HepG2 (cell line): Measurements from ENCODE around the gene DCAKD. TPM values are rescaled to one million over a fixed set of nuclear protein-coding genes. Genes with fewer than 3 reads are reported as not detected.

Experiments used
- ATF7 ChIP-seq, 2 experiments: fragments of 450-650 bp in 1 of 2; sonication (generic) in 1 of 2; formaldehyde crosslinking in 1 of 2; IDR thresholded peaks; 2 replicates each; pipeline versions ENCODE4 v1.4.0 to v1.6.1; 2016 to 2020; ENCODE audit warnings: antibody characterized with exemption in 1 of 2, mild to moderate bottlenecking in 1 of 2, missing genetic modification reagents in 1 of 2
- HDAC2 ChIP-seq: sonication (generic); formaldehyde crosslinking; IDR thresholded peaks from 2 replicates; pipeline ENCODE4 v1.4.0; 2020; ENCODE audit warnings: missing genetic modification reagents
- HHEX ChIP-seq: IDR thresholded peaks from 2 replicates; pipeline ENCODE4 v1.6.1; 2016; ENCODE audit warnings: control low read depth
- IRF2 ChIP-seq: IDR thresholded peaks from 2 replicates; pipeline ENCODE4 v1.6.1; 2018; ENCODE audit warnings: missing genetic modification reagents, missing compliant biosample characterization
- MZF1 ChIP-seq: sonication (generic); formaldehyde crosslinking; IDR thresholded peaks from 2 replicates; pipeline ENCODE4 v1.8.1; 2023; ENCODE audit warnings: mild to moderate bottlenecking, missing genetic modification reagents, borderline replicate concordance
- PBX2 ChIP-seq: IDR thresholded peaks from 2 replicates; pipeline ENCODE4 v1.6.1; 2016; ENCODE audit warnings: control low read depth
- PHB2 ChIP-seq: fragments of 450-650 bp; IDR thresholded peaks from 2 replicates; pipeline ENCODE4 v1.6.1; 2018; ENCODE audit not compliant: partially characterized antibody
- POGK ChIP-seq: sonication (generic); formaldehyde crosslinking; conservative IDR thresholded peaks from 2 replicates; pipeline ENCODE4 v1.8.0; 2022; ENCODE audit warnings: mild to moderate bottlenecking, moderate library complexity, missing genetic modification reagents
- SPEN ChIP-seq: sonication (generic); formaldehyde crosslinking; IDR thresholded peaks from 2 replicates; pipeline ENCODE4 v1.5.1; 2020; ENCODE audit warnings: low read depth, mild to moderate bottlenecking, missing genetic modification reagents
- ZBTB2 ChIP-seq: sonication (generic); formaldehyde crosslinking; IDR thresholded peaks from 2 replicates; pipeline ENCODE4 v1.8.0; 2022; ENCODE audit warnings: low read depth, missing genetic modification reagents
- ZKSCAN1 ChIP-seq: fragments of 150-350 bp; IDR thresholded peaks from 2 replicates; pipeline ENCODE4 v1.6.1; 2014; ENCODE audit warnings: low read length
- ZNF180 ChIP-seq: sonication (generic); formaldehyde crosslinking; IDR thresholded peaks from 2 replicates; pipeline ENCODE4 v1.4.0; 2020; ENCODE audit warnings: low read depth, missing genetic modification reagents, borderline replicate concordance
- ZNF292 ChIP-seq: sonication (generic); formaldehyde crosslinking; IDR thresholded peaks from 2 replicates; pipeline ENCODE4 v1.8.1; 2022; ENCODE audit warnings: mild to moderate bottlenecking, low read depth, missing genetic modification reagents, borderline replicate concordance
- ZNF33A ChIP-seq: sonication (generic); formaldehyde crosslinking; IDR thresholded peaks from 2 replicates; pipeline ENCODE4 v1.5.1; 2020; ENCODE audit warnings: missing genetic modification reagents, mild to moderate bottlenecking, moderate library complexity, borderline replicate concordance
- ZNF431 ChIP-seq: sonication (generic); formaldehyde crosslinking; IDR thresholded peaks from 2 replicates; pipeline ENCODE4 v1.9.0; 2022; ENCODE audit warnings: missing genetic modification reagents, low read depth, mild to moderate bottlenecking, borderline replicate concordance
- ZNF678 ChIP-seq: sonication (generic); formaldehyde crosslinking; IDR thresholded peaks from 2 replicates; pipeline ENCODE4 v1.4.0; 2020; ENCODE audit warnings: mild to moderate bottlenecking, missing genetic modification reagents
- ZNF850 ChIP-seq: sonication (generic); formaldehyde crosslinking; conservative IDR thresholded peaks from 2 replicates; pipeline ENCODE4 v1.9.0; 2021; ENCODE audit warnings: mild to moderate bottlenecking, missing genetic modification reagents
- polyA plus RNA-seq, 8 experiments: library from polyadenylated mRNA; depleted of rRNA in 3 of 8; stranded (reverse) in 7 of 8; unstranded in 1 of 8; fragments of >200 nt; fragmentation: Illumina TruSeq in 4 of 8; extraction: Trizol in 4 of 8; gene quantifications; 2 replicates each; pipeline versions ENCODE4 v1.2.1 to v1.2.3, GENCODE V29; 2011 to 2016; ENCODE audit warnings: low read depth in 4 of 8, missing spikeins in 1 of 8, mixed read lengths in 1 of 8; ENCODE audit not compliant: insufficient read depth in 1 of 8
- total RNA-seq, 5 experiments: library from RNA; depleted of rRNA; stranded (reverse); fragments of >200 nt; fragmentation: Illumina TruSeq; extraction: Trizol; gene quantifications; 2 replicates each; pipeline ENCODE4 v1.2.3, GENCODE V29; 2016; ENCODE audit warnings: low read depth in 1 of 5
- TF ChIP-seq, protein P1 (sequence below): sonication (generic); formaldehyde crosslinking; IDR thresholded peaks from 2 replicates; pipeline ENCODE4 v1.5.0; 2020; ENCODE audit warnings: mild to moderate bottlenecking, missing genetic modification reagents
- TF ChIP-seq, protein P2 (sequence below): IDR thresholded peaks from 2 replicates; pipeline ENCODE4 v1.6.1; 2016; ENCODE audit warnings: missing genetic modification reagents, missing compliant biosample characterization
- TF ChIP-seq, protein P3 (sequence below): sonication (generic); formaldehyde crosslinking; IDR thresholded peaks from 2 replicates; pipeline ENCODE4 v1.4.0; 2020; ENCODE audit warnings: missing genetic modification reagents, mild to moderate bottlenecking, borderline replicate concordance
- TF ChIP-seq, protein P4 (sequence below): sonication (generic); formaldehyde crosslinking; IDR thresholded peaks from 2 replicates; pipeline ENCODE4 v1.4.0; 2020; ENCODE audit warnings: missing genetic modification reagents

Gene DCAKD
- total and polyA plus RNA-seq, 2 of the 13 experiments (the other 11 are each of a cell fraction or from before 2014, with no cell fraction given), result 25.9 to 29.2 TPM

DNA sequence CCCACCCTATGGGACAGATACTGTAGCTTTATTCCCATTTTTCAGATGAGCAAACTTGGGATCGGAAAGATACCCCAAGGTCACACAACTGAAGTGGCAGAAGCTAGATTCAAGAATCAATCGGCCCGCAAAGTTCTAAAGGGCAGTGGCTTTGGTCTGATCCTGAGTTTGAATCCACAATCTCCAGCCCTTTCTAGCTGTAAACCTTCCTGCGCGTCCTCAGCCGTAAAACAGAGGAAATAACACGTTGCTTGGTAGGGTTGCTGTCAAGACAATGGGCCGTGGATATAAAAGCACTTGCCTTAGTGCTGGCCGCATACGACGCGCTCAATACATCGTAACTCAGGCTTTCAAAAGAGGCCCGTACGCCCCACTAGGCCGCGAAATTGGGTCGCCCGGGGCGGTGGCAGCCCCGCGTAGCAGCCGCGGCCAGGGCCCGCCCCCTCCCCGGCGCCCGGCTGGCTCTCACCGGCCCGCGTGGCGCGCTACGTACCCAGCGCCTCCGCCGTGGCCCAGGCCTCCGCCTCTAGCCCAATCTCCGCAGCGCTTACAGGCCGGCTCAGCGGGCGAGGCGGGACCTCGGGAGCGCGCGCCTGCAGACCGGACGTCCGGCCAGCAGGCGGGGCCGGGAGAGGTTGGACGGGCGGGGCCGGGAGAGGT is at the start of gene DCAKD (continued):
- TF ChIP-seq ZNF292 (CRISPR knock-in tag) (no peak), POGK (CRISPR knock-in tag) (peak; percentile 66), SPEN (peak; percentile 97), PBX2 (CRISPR knock-in tag) (no peak), MZF1 (CRISPR knock-in tag) (no peak), ZNF678 (CRISPR knock-in tag) (no peak), HHEX (no peak), ZBTB2 (CRISPR knock-in tag) (peak; percentile 88), ZNF431 (CRISPR knock-in tag) (0 out of 2 replicates have a peak, but pooled peaks have one; percentile 13), ATF7 (IDR thresholded peaks at IDR 0.05) (no peak), ATF7 (CRISPR knock-in tag; IDR thresholded peaks at IDR 0.05) (no peak), ZNF850 (CRISPR knock-in tag) (no peak), ZKSCAN1 (no peak; the same call in 1 of the 2 replicates), ZNF180 (no peak), IRF2 (no peak), PHB2 (no peak), HDAC2 (CRISPR knock-in tag) (peak; percentile 30; the same call in 1 of the 2 replicates), ZNF33A (CRISPR knock-in tag) (no peak)
- TF ChIP-seq, protein P1, sequence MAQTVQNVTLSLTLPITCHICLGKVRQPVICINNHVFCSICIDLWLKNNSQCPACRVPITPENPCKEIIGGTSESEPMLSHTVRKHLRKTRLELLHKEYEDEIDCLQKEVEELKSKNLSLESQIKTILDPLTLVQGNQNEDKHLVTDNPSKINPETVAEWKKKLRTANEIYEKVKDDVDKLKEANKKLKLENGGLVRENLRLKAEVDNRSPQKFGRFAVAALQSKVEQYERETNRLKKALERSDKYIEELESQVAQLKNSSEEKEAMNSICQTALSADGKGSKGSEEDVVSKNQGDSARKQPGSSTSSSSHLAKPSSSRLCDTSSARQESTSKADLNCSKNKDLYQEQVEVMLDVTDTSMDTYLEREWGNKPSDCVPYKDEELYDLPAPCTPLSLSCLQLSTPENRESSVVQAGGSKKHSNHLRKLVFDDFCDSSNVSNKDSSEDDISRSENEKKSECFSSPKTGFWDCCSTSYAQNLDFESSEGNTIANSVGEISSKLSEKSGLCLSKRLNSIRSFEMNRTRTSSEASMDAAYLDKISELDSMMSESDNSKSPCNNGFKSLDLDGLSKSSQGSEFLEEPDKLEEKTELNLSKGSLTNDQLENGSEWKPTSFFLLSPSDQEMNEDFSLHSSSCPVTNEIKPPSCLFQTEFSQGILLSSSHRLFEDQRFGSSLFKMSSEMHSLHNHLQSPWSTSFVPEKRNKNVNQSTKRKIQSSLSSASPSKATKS (CRISPR knock-in tag), result no peak
- TF ChIP-seq, protein P2, sequence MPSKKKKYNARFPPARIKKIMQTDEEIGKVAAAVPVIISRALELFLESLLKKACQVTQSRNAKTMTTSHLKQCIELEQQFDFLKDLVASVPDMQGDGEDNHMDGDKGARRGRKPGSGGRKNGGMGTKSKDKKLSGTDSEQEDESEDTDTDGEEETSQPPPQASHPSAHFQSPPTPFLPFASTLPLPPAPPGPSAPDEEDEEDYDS, result no peak
- TF ChIP-seq, protein P3, sequence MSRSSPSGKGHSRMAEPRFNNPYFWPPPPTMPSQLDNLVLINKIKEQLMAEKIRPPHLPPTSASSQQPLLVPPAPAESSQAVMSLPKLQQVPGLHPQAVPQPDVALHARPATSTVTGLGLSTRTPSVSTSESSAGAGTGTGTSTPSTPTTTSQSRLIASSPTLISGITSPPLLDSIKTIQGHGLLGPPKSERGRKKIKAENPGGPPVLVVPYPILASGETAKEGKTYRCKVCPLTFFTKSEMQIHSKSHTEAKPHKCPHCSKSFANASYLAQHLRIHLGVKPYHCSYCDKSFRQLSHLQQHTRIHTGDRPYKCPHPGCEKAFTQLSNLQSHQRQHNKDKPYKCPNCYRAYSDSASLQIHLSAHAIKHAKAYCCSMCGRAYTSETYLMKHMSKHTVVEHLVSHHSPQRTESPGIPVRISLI (CRISPR knock-in tag), result no peak
- TF ChIP-seq, protein P4, sequence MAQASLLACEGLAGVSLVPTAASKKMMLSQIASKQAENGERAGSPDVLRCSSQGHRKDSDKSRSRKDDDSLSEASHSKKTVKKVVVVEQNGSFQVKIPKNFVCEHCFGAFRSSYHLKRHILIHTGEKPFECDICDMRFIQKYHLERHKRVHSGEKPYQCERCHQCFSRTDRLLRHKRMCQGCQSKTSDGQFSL (CRISPR knock-in tag), result no peak
